Natural killer cell (primary cell): ENCODE data around the gene SLX1A. TPM values are rescaled to one million over a fixed set of nuclear protein-coding genes. Genes with fewer than 3 reads are reported as not detected.

Experiments used
- ATAC-seq, 3 donors: fragments of 150-1000 bp in 2 of 3; fragments of 200-7000 bp in 1 of 3; cut with Tn5 transposase; 1 replicate in 1 of 3; 2 replicates in 2 of 3; pipeline ENCODE4 v1.10.0; 2021; ENCODE audit warnings: mild to moderate bottlenecking in 2 of 3, moderate library complexity in 2 of 3
- DNase-seq, 2 donors: peaks; one replicate each; pipeline versions ENCODE4 v3.0.0 to v3.0.0-alpha.2; 2013 to 2021; ENCODE audit warnings: mixed read lengths in 1 of 2
- H3K27ac ChIP-seq: one replicate; pipeline ENCODE4 v1.5.1; 2013; ENCODE audit warnings: mild to moderate bottlenecking, low read length
- H3K27me3 ChIP-seq: one replicate; pipeline ENCODE4 v1.6.1; 2013; ENCODE audit warnings: low read length; ENCODE audit not compliant: control insufficient read depth, insufficient read depth
- H3K36me3 ChIP-seq: one replicate; pipeline ENCODE4 v1.6.1; 2013; ENCODE audit warnings: low read length; ENCODE audit not compliant: control insufficient read depth, insufficient read depth
- H3K4me1 ChIP-seq: one replicate; pipeline ENCODE4 v1.6.1; 2013; ENCODE audit warnings: low read length; ENCODE audit not compliant: control insufficient read depth, insufficient read depth
- H3K4me3 ChIP-seq: one replicate; pipeline ENCODE4 v1.5.1; 2013; ENCODE audit warnings: low read length
- H3K9me3 ChIP-seq: one replicate; pipeline ENCODE4 v1.6.1; 2013; ENCODE audit warnings: low read length; ENCODE audit not compliant: control insufficient read depth, insufficient read depth
- H3K27ac Mint-ChIP-seq, 2 donors: one replicate each; pipeline ENCODE4 v1.8.0; 2022; ENCODE audit warnings: mild to moderate bottlenecking in 2 of 2, mixed read lengths in 2 of 2, moderate library complexity in 1 of 2
- H3K27me3 Mint-ChIP-seq, 2 donors: one replicate each; pipeline ENCODE4 v1.8.0; 2022; ENCODE audit warnings: low read depth in 2 of 2, mixed read lengths in 2 of 2
- H3K36me3 Mint-ChIP-seq: one replicate; pipeline ENCODE4 v1.8.0; 2022; ENCODE audit warnings: mixed read lengths
- H3K4me1 Mint-ChIP-seq, 2 donors: one replicate each; pipeline ENCODE4 v1.8.0; 2022; ENCODE audit warnings: mixed read lengths in 2 of 2
- H3K4me3 Mint-ChIP-seq: one replicate; pipeline ENCODE4 v1.8.0; 2022; ENCODE audit warnings: mild to moderate bottlenecking, moderate library complexity, mixed read lengths
- H3K9me3 Mint-ChIP-seq, 2 donors: one replicate each; pipeline ENCODE4 v1.8.0; 2022; ENCODE audit warnings: mixed read lengths in 2 of 2
- WGBS: methylation state at CpG from one replicate; pipeline ENCODE4 v1.1.7; 2013; ENCODE audit warnings: missing lambda C conversion rate; ENCODE audit not compliant: insufficient coverage; 5-methylcytosine and 5-hydroxymethylcytosine counted together
- intact Hi-C: fragments of 100-400 bp; cut with micrococcal nuclease; formaldehyde crosslinking; loops from one replicate; pipeline ENCODE4 v1.14.2; 2022
- total RNA-seq, 4 donors: library from RNA; stranded (reverse); fragments of 120-200 nt in 1 of 4; gene quantifications; one replicate each; pipeline versions ENCODE4 v1.2.3 to v1.2.4, GENCODE V29; 2013 to 2022
- TF ChIP-seq, protein P1 (sequence below): fragments of 200-600 bp; IDR thresholded peaks from one replicate; pipeline ENCODE4 v1.8.0; 2022; ENCODE audit warnings: antibody characterized with exemption

Gene SLX1A
- total RNA-seq, 3 donors from 2014 or later (not counting 1 experiment from before 2014, with no cell fraction given) = 78.1 to 132 (median 109) TPM

DNA sequence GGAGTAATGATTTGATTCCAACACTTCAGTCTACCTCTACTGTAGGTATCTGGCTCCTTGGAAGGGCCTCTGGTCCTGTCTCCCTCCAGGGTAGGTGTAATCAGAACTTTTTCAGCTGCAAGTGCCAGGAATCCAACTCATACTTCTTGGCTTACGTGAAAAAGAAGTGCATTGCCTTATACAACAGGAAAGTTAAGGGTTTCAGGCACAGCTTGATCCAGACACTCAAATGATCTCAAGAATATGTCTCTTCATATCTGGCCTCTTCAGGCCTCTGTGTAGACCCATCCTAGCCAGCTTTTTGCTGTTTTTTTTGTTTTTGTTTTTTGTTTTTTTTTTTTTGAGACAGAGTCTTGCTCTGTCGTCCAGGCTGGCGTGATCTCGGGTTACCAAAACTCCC lies 14.5 kb upstream of the SLX1A start:
- H3K36me3 ChIP-seq = no peaks in the 10 kb centered on the region
- ATAC-seq = no peak
- no peaks in the 10 kb centered on the region for H3K9me3 ChIP-seq
- H3K27me3 ChIP-seq = no peaks in the 10 kb centered on the region
- H3K4me1 Mint-ChIP-seq = peaks cover 10 to 13% of the 10 kb centered on the region in 2 donors
- TF ChIP-seq, protein P1, sequence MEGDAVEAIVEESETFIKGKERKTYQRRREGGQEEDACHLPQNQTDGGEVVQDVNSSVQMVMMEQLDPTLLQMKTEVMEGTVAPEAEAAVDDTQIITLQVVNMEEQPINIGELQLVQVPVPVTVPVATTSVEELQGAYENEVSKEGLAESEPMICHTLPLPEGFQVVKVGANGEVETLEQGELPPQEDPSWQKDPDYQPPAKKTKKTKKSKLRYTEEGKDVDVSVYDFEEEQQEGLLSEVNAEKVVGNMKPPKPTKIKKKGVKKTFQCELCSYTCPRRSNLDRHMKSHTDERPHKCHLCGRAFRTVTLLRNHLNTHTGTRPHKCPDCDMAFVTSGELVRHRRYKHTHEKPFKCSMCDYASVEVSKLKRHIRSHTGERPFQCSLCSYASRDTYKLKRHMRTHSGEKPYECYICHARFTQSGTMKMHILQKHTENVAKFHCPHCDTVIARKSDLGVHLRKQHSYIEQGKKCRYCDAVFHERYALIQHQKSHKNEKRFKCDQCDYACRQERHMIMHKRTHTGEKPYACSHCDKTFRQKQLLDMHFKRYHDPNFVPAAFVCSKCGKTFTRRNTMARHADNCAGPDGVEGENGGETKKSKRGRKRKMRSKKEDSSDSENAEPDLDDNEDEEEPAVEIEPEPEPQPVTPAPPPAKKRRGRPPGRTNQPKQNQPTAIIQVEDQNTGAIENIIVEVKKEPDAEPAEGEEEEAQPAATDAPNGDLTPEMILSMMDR = no peak
- 96% methylated on average over 1 of the region's 4 CpGs for WGBS
- H3K27ac ChIP-seq = no peak overlapping the region
- no peak overlapping the region for H3K4me3 ChIP-seq
- H3K4me1 ChIP-seq = peaks cover 12% of the 10 kb centered on the region
- no peaks in the 10 kb centered on the region for H3K36me3 Mint-ChIP-seq
- intact Hi-C loops = no loop called here
- no peak overlapping the region for H3K27ac Mint-ChIP-seq
- H3K27me3 Mint-ChIP-seq = no peaks in the 10 kb centered on the region
- DNase-seq = no peak
- H3K4me3 Mint-ChIP-seq = no peak overlapping the region
- H3K9me3 Mint-ChIP-seq = no peaks in the 10 kb centered on the region

DNA sequence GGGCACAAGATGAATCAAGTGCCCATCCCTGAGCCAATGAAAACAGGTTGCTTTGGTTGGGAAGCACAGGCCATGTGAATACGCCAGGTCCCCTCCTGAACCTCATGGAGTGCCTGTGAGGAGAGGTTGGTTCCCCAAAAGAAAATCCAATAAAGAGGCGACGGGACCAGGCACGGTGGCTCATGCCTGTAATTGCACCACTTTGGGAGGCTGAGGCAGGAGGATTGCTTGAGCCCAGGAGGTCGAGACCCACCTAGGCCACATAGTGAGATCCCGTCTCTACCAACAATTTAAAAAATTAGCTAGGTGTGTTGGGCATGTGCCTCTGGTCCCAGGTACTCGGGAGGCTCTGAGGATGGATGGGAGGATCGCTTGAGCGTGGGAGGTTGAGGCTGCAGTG lies 13.7 kb upstream of the SLX1A start:
- peaks cover 6% of the 10 kb centered on the region for H3K36me3 ChIP-seq
- no peaks in the 10 kb centered on the region for H3K9me3 ChIP-seq
- Mint-ChIP-seq H3K4me1 (peaks cover 18 to 20% of the 10 kb centered on the region in 2 donors), H3K27me3 (no peaks in the 10 kb centered on the region), H3K36me3 (no peaks in the 10 kb centered on the region), H3K4me3 (no peak overlapping the region), H3K9me3 (no peaks in the 10 kb centered on the region), H3K27ac (no peak overlapping the region)
- H3K4me3 ChIP-seq = no peak overlapping the region
- DNase-seq = no peak
- peaks cover 14% of the 10 kb centered on the region for H3K4me1 ChIP-seq
- intact Hi-C loops = no loop called here
- ATAC-seq = no peak
- H3K27me3 ChIP-seq = no peaks in the 10 kb centered on the region
- TF ChIP-seq, protein P1 = no peak
- H3K27ac ChIP-seq = no peak overlapping the region
- WGBS = 96% methylated on average over 9 of the region's 9 CpGs

DNA sequence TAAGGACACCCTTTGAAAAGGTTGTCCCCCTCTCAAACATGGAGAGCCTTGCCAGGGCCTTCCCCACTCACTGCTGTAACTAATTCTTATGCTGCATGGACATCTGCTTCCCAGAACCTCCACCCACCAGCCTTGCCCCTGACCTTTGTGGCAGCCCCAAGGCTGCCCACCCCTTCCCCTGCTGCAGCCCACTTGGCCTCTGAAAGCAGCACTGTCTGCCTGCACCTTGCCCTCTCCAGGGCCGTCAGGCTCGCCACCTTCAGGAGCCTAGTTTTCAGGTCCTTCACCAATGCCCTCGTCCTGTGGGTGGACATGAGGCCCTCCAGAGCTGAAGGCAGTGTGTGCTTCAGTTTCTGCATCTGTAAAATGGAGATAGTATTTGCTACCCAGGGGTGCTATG lies 12.9 kb upstream of the SLX1A start:
- H3K36me3 ChIP-seq = peaks cover 13% of the 10 kb centered on the region
- peaks cover 22% of the 10 kb centered on the region for H3K4me1 ChIP-seq
- H3K36me3 Mint-ChIP-seq = no peaks in the 10 kb centered on the region
- H3K4me3 ChIP-seq = no peak overlapping the region
- H3K27me3 ChIP-seq = no peaks in the 10 kb centered on the region
- intact Hi-C loops = no loop called here
- H3K27me3 Mint-ChIP-seq = no peaks in the 10 kb centered on the region
- no peak overlapping the region for H3K4me3 Mint-ChIP-seq
- TF ChIP-seq, protein P1 = no peak
- no peaks in the 10 kb centered on the region for H3K9me3 Mint-ChIP-seq
- no peaks in the 10 kb centered on the region for H3K9me3 ChIP-seq
- no peak for DNase-seq
- no peak overlapping the region for H3K27ac ChIP-seq
- WGBS = 81% methylated on average over 3 of the region's 3 CpGs
- no peak for ATAC-seq
- H3K4me1 Mint-ChIP-seq = peaks cover 20 to 27% of the 10 kb centered on the region in 2 donors
- H3K27ac Mint-ChIP-seq = no peak overlapping the region
